ENCODE data around the gene ZFHX3.

DNA sequence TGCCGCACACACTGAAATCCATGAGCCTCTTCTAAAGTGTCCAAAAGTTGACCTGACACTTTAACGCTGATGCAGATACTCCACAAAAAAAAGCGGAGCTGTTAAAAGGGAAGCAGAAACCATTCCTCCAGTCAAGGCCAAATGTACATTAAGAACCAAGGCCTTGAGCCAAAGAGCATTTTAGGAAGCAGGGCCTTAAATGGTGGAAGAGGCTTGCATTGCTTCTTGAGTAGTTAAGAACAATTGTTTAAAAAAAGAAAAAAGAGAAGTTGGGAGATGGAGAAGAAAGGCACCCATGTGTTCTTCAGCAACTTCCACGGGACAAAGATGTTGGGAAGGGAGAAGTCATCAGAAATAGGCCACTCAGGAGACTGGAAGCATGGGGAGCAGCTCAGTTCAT, 6.3 kb downstream of the ZFHX3 start:
- TF ChIP-seq EP300 (IDR thresholded peaks at IDR 0.05) (peak in 1 of 2 donors; percentile 57), POLR2A (IDR thresholded peaks at IDR 0.05) (no peak)
- TF ChIP-seq, protein P1, sequence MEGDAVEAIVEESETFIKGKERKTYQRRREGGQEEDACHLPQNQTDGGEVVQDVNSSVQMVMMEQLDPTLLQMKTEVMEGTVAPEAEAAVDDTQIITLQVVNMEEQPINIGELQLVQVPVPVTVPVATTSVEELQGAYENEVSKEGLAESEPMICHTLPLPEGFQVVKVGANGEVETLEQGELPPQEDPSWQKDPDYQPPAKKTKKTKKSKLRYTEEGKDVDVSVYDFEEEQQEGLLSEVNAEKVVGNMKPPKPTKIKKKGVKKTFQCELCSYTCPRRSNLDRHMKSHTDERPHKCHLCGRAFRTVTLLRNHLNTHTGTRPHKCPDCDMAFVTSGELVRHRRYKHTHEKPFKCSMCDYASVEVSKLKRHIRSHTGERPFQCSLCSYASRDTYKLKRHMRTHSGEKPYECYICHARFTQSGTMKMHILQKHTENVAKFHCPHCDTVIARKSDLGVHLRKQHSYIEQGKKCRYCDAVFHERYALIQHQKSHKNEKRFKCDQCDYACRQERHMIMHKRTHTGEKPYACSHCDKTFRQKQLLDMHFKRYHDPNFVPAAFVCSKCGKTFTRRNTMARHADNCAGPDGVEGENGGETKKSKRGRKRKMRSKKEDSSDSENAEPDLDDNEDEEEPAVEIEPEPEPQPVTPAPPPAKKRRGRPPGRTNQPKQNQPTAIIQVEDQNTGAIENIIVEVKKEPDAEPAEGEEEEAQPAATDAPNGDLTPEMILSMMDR (IDR thresholded peaks at IDR 0.05): no peak

All from tibial nerve (tissue), 4 donors.